Subcutaneous abdominal adipose tissue (tissue), 5 donors: ENCODE data around the gene ZBTB37.
"Not testable (repeated sequence)": the region's sequence is repeated elsewhere in the genome, so short reads cannot be mapped to it uniquely, and the experiment has no call there.

Experiments
- H3K27ac ChIP-seq: one replicate; pipeline ENCODE4 v1.7.0; 2013; ENCODE audit warnings: low read depth, mild to moderate bottlenecking, inconsistent platforms, low read length, moderate library complexity
- H3K27me3 ChIP-seq, 5 donors: one replicate each; pipeline ENCODE4 v1.7.0; 2013; ENCODE audit warnings: low read length in 5 of 5, inconsistent platforms in 1 of 5; ENCODE audit not compliant: control insufficient read depth in 5 of 5, insufficient read depth in 4 of 5
- H3K36me3 ChIP-seq, 5 donors: one replicate each; pipeline ENCODE4 v1.7.0; 2013; ENCODE audit warnings: low read length in 5 of 5; ENCODE audit not compliant: control insufficient read depth in 5 of 5, insufficient read depth in 5 of 5
- H3K4me1 ChIP-seq, 5 donors: one replicate each; pipeline ENCODE4 v1.7.0; 2013; ENCODE audit warnings: low read length in 5 of 5, mild to moderate bottlenecking in 3 of 5, moderate library complexity in 1 of 5; ENCODE audit not compliant: control insufficient read depth in 5 of 5, insufficient read depth in 5 of 5
- H3K4me3 ChIP-seq, 5 donors: one replicate each; pipeline ENCODE4 v1.7.0; 2013; ENCODE audit warnings: low read length in 5 of 5, low read depth in 1 of 5
- H3K9ac ChIP-seq, 5 donors: one replicate each; pipeline ENCODE4 v1.7.0; 2013; ENCODE audit warnings: low read length in 5 of 5, mild to moderate bottlenecking in 4 of 5, moderate library complexity in 3 of 5
- H3K9me3 ChIP-seq, 5 donors: one replicate each; pipeline ENCODE4 v1.7.0; 2013; ENCODE audit warnings: low read length in 5 of 5; ENCODE audit not compliant: control insufficient read depth in 5 of 5
- donor health status: healthy.
- donor health status: healthy.
- donor health status: healthy.
- donor health status: healthy.
- donor health status: healthy.

The ZBTB37 gene

DNA sequence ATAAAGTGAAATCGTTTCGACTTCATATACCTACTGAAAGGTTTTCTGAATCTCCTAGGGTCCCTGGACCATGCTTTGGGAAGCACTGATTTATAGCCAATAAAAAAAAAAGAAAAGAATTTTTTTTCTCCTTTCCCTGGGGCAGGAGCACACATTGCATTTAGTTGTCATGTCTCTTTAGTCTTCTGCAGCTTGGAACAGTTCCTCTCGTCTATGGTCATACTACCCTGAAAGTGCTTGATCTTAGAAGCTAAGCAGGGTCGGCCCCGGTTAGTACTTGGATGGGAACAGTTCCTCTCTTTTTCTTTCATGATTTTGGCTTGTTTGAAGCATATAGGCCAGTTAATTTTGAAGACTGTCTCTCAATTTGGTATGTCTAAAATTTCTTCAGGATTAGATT lies 52.7 kb downstream of the ZBTB37 start:
- Histone ChIP-seq H3K4me3 (no peak overlapping the region), H3K27me3 (no peaks in the 10 kb centered on the region), H3K9ac (no peak overlapping the region), H3K9me3 (no peaks in the 10 kb centered on the region), H3K4me1 (no peaks in the 10 kb centered on the region), H3K36me3 (no peaks in the 10 kb centered on the region), H3K27ac (no peak overlapping the region)

DNA sequence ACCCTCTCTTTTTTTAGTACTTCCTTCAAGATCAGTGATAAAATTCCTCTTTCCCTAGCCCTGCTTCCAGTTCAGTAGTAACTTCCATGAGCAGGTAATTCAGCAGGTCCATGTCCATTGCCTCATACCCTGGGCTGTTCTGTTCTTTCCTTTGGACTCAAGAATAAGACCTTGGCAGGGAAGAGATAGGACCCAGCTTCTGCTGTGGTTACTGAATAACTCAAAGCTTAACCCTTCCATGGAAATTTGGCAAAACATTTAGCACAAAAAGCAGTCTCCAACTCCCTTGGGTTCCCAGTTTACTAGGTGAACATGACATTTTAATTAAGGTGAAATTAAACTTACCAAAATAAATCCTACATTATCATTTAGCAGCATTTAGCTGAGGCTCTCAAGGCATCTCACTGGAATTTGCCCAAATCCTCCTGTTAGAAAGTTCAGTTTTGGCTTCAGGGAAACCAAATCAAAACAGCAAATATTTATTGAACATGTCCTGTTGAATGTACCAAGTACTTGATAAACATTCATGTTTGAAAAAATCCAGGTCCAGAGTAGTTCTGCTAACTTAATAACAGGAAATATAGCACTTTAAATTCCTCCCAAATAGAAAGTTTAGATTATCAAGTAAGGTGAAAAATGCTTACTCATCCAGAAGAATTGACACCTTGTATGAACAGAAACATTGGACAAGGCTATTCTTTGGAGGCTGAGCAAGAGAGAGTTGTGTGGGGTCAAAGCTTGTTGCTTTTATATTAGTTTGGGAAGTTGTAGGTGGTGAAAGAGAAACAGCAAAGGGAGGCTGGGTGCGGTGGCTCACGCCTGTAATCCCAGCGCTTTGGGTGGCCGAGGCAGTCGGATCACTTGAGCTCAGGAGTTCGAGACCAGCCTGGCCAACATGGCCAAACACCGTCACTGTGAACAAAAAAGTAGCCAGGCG lies 57.4 kb downstream of the ZBTB37 start:
- Histone ChIP-seq H3K27me3 (no peaks in the 10 kb centered on the region), H3K9me3 (no peaks in the 10 kb centered on the region), H3K4me3 (no peak overlapping the region), H3K4me1 (no peaks in the 10 kb centered on the region), H3K36me3 (peaks cover 0 to 3% (median 0%) of the 10 kb centered on the region in 5 donors), H3K27ac (no peak overlapping the region), H3K9ac (no peak overlapping the region)

DNA sequence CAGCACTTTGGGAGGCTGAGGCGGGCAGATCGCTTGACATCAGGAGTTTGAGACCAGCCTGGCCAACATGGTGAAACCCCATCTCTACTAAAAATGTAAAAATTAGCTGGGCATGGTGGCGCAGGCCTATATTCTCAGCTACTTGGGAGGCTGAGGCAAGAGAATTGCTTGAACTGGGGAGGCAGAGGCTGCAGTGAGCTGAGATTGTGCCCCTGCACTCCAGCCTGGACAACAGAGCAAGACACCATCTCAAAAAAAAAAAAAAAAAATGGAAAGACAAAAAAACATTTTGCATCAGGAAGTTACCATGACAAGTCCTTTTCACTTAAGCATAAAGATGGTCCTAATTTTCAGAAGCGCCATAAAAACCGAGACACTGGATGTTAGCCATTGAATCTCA lies 62.4 kb downstream of the ZBTB37 start:
- H3K9ac ChIP-seq, H3K9me3 ChIP-seq, H3K4me1 ChIP-seq, H3K27me3 ChIP-seq, H3K27ac ChIP-seq, H3K4me3 ChIP-seq: not testable (repeated sequence)
- H3K36me3 ChIP-seq: peaks cover 6 to 18% (median 17%) of the 10 kb centered on the region in 5 donors

DNA sequence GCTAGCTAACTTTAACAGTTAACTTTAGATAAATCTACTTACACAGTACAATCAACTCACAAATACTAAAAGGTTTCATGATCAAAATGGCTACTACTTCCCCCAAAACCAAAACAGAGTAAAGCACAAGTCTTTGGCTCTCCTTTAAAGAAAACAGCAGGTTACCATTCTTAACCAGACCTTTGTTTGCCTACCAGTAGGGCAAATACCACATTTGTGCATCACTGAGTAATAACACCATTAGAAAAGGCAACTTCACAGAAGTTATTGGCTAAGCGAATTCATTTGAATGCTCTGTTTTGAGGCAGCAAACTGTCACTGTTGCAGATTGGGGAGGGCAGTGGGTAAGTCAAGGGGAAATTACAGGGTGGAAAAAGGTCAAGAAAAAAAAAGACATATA lies 66.3 kb downstream of the ZBTB37 start:
- Histone ChIP-seq H3K4me1 (no peaks in the 10 kb centered on the region), H3K27me3 (no peaks in the 10 kb centered on the region), H3K9ac (no peak overlapping the region), H3K27ac (no peak overlapping the region), H3K4me3 (no peak overlapping the region), H3K36me3 (peaks cover 24 to 42% (median 37%) of the 10 kb centered on the region in 5 donors), H3K9me3 (no peaks in the 10 kb centered on the region)

DNA sequence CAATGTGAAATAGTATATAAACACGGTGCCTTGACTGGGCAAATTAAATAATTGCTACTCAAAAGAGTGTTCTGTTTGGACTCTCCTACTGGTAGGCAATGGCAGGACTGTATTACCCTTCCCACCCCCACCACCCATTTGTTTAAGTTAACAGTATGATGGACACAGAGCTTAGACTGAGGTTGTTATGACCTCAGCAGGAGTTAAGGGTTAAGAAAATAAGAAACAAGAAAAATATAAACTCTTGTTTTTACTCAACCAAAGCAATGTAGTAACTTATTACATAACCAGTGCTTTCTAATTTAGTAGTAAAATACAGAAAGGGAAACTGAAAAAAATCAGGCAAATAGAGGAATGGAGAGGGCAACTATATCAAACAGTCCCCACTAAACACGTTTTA lies 68.9 kb downstream of the ZBTB37 start:
- Histone ChIP-seq H3K4me1 (no peaks in the 10 kb centered on the region), H3K4me3 (no peak overlapping the region), H3K9ac (no peak overlapping the region), H3K9me3 (no peaks in the 10 kb centered on the region), H3K27me3 (no peaks in the 10 kb centered on the region), H3K36me3 (peaks cover 39 to 60% (median 50%) of the 10 kb centered on the region in 5 donors), H3K27ac (no peak overlapping the region)

DNA sequence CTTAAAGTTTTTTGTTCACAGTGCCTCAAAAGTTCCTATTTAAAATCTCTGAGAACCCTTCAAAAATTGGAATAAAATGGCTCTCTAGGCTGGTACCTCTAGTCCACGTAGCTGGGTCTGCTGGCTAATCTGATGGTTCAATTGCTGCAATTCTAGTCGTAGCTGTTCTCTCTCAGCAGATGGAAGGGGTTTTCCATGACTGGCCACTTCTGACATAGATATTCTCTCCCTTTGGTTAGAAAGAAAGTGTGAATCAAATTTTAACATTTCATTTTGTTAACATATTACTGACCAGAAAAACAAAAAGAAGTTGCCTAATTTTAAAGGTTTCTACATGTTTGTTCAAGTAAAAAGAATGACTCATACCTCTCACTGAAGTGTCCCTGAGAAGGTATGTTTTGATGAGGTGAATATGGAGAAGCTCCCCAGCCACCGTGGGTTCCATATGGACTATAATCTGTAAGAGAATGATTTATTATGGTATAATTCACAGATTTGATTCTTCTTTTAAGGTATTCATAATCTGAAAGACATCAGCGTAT lies 78.3 kb downstream of the ZBTB37 start:
- Histone ChIP-seq H3K36me3 (peaks cover 32 to 85% (median 67%) of the 10 kb centered on the region in 5 donors), H3K9ac (no peak overlapping the region)

DNA sequence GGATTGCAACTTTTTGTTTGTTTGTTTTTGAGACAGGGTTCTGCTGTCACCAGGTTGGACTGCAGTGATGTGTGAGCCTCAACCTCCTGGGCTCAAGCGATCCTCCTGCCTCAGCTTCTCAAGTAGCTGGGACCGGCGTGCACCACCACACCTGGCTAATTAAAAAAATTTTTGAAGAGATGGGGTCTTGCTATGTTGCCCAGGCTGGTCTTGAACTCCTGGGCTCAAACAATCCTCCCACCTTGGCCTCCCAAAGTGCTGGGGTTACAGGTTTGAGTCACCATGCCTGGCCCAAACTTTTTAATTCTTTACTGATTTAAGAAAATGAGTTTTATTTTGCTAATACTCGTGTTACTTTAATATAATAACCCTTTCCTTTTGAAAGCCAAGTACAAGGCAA lies 80.4 kb downstream of the ZBTB37 start:
- H3K27ac ChIP-seq: no peak overlapping the region
- peaks cover 33 to 83% (median 62%) of the 10 kb centered on the region in 5 donors for H3K36me3 ChIP-seq
- peaks cover 0 to 7% (median 0%) of the 10 kb centered on the region in 5 donors for H3K4me1 ChIP-seq
- H3K9me3 ChIP-seq: no peaks in the 10 kb centered on the region
- H3K27me3 ChIP-seq: no peaks in the 10 kb centered on the region
- no peak overlapping the region for H3K4me3 ChIP-seq
- H3K9ac ChIP-seq: no peak overlapping the region

More for the DNA sequence above, 78.3 kb downstream of the ZBTB37 start:
- Histone ChIP-seq H3K27me3 (no peaks in the 10 kb centered on the region), H3K4me1 (peaks cover 0 to 7% (median 0%) of the 10 kb centered on the region in 5 donors), H3K27ac (no peak overlapping the region), H3K4me3 (no peak overlapping the region), H3K9me3 (no peaks in the 10 kb centered on the region)
